NCI-H2081 treated with DMSO at 0.1 percent for 48 hours (cell line): Measurements from ENCODE around the gene DERL2.
"Not testable (repeated sequence)": the region's sequence is repeated elsewhere in the genome, so short reads cannot be mapped to it uniquely, and the experiment has no call there.

Experiments used
- DNase-seq: peaks from one replicate; lab custom pipeline; 2025; lab: John Stamatoyannopoulos, UW

The DERL2 gene

DNA sequence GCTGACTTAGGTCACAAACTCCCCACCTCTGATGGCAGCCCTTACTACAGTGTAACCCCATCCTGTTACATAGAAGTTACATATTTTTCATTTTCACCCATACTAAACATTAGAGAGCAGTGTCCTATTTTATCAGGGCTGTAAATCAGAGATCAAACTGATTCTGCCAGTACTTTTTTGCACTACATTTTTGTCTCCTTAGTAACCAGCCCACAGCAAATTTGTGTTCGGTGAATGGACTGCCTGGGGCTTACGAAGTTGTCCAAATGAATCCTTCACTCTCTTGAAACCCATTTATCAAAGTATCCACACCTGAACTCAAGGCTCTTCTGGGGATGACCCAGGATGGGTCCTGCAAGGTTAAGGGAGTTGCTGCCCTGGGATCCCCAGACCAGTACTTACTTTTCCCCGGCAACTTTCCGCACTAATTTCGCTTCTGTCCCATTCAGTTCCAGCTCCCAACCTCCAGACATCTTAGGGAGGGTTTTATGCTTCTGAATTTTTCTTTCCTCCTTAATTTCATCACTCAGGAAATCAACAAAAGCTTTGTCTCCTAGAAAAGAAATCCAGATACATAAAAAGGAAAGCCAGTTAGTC lies 48.2 kb downstream of the DERL2 start:
- DNase-seq: no peak

DNA sequence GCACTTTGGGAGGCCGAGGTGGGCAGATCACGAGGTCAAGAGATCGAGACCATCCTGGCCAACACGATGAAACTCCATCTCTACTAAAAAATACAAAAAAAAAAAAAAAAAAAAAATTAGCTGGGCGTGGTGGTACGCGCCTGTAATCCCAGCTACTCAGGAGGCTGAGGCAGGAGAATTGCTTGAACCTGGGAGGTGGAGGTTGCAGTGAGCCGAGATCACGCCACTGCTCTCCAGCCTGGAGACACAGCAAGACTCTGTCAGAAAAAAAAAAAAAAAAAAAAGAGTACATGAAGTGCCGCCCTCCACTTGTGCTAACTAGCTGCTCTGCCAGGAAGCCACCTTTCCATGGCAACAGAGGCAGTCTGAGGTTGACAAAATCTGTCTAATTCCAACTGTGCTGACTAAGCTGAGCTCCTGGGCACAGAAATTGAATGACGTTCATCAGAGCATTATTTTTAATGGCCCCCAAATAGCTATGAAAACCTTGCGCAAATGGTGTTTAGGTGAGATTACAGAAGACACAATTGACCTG lies 50.1 kb downstream of the DERL2 start:
- not testable (repeated sequence) for DNase-seq

DNA sequence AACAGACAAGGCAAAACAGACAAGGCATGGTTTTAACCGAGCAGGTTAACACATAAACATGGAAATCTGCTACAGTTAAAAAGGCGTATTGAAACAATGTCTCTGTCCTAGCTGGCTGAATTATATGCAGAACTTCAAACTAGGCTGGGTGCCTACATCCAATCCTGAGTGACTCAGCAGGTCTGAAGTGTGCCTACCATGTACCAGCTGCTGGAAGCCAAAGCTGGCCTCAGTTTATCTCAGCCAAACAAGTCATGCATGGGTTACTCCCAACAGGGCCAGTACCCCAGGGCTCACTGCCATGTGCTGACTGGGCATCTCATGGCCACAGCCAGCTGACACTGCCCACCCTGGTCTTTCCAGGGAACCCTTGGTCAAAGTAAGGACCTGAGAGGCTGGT lies 51.0 kb downstream of the DERL2 start:
- DNase-seq: no peak

DNA sequence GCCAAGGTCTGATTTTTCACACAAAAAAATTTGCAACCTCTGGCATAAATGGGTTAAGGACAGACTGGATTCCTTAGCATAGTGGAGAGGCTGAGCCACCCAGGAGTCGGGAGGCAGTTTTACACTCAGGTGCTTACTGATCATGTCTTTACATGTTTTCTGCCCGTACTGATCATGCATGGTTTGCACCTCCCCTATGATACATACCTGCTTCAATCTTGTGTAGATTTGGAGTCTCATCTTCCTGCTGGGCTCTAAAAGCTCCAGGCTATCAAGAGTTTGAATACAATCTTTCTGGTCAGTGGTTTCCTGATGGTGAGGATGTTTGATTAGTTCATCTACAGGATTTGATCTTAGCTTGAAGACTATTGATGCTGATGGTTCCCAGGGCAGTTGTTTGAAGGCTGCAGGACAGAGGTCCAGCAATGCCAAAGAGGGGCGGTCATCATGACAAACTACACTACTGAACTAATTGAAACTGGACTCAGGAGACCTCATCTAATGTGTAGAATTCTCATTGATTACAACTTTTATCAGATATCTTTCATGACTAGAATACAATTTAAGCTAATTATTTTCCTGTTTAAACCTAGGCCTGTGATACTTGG lies 53.9 kb downstream of the DERL2 start:
- DNase-seq: no peak

DNA sequence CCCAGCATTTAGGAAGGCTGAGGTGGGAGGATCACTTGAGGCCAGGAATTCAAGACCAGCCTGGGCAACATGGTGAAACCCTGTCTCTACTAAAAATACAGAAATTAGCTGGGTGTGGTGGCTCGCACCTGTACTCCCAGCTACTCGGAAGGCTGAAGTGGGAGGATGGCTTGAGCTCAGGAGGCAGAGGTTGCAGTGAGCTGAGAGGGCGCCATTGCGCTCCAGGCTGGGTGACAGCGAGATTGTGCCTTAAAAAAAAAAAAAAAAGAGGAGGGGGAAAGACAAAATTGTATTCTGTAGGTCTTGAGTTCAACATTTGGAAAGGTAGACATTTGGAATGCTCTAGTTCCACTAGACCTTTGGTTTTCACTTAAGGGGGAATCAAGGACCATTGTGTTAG lies 54.7 kb downstream of the DERL2 start:
- not testable (repeated sequence) for DNase-seq

DNA sequence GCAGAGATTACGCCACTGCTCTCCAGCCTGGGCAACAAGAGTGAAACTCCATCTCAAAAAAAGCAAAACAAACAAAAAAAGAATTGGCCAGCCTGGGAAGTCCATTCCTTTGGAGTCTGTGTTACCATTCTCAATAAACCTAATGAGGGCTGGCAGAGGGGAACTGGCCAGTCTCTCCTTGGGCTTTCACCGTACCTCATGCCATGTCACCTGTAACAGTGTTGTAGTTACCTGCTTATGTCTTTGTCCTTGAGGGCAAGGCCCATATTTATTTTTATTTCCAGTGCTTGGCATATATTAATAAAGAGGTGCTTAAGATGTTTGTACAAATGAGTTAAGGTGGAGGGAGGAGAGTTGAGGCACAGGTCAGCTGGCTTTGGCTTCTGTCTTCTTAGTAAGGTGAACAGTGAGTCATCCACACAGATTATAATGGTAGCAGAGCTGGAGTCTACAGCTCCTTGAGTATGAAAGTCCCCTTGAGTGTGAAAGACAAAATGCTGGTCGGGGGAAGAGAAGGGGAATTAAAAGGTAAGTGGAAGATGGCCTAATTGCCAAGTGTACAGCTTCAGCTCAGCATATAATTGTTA lies 55.5 kb downstream of the DERL2 start:
- DNase-seq: no peak

DNA sequence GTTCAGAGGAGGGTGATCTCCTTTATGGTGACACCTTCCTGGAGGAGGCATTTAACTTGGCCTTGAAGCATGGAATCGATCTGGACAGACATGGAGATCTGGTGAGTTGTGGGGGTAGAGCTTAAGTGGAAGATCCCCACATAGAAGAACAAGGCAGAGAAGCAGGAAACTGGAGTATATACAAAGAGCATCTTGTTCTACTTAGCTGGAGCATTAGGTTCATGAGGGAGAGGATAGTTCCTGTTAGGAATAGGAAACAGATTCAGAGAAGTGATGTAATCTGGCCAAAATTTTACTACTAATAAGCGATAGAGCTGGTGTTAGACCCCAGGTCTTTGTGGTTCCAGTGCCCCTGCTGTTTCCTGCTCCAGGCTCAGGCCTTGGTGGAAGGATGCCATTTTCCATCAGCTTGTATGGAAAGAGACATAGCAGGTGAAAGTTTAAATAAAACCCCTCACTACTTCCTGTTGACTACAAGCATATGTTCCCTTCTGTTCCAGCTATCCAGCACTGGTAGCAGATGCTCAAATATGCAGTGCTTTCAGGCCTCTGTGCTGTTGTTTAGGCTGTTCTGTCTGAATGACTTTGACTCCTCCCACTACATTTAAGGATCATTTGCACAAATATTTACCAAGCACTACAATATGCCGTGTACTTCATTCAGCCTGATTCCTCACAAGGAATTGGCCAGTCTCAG lies 56.6 kb downstream of the DERL2 start:
- no peak for DNase-seq

DNA sequence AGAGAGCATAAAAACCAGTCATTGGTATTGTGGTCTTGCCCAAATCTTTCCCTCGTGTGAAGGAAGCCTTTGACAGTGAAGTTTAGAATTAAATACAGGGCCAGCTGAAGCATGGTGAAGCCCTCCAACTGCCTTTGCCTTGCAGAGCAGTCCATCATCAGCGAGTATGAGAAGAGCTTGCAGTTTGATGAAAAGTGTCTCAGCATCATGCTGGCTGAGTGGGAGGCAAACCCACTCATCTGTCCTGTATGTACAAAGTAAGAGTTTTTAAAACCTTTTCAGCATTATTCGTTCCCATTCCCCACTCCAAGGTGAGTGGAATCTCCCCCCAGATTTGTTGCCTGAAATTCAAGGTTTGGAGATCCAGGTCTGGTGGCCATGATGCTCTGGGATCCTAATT lies 60.2 kb downstream of the DERL2 start:
- DNase-seq: no peak

DNA sequence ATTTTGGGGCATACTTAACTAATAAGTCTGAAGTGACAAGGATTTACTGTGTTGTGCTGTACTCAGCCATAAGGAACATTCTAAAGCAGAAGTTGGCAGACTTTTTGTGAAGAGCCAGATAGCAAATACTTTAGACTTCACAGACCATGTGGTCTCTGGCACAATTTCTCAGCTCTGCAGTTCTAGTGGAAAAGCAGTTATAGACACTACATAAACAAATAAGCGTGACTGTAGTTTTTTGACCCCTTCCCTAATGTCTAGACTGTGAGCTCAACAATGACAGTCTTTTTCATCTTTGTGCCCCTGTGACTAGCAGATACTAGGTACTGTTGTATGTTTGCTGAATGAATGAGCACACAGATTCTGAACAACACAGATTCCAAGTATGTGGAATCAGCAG lies 61.1 kb downstream of the DERL2 start:
- no peak for DNase-seq

DNA sequence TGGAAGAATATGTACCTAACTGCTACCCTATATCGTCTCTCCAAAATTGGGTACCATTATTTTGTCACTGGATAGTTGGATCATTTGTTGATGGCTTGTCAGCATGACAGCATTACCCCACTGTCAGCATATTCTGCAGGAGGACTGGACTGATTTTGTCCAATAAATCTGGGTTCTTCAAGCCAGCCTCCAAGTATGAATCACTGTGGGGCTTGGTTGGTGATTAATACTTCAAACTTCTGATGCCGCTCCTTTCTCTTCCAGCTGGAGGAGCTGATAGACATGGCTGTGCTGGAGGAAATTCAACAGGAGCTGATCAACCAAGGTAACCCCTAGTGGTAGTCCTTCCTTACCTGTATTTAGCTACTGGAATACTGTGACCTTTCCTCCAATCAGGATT lies 63.5 kb downstream of the DERL2 start:
- DNase-seq: no peak
